Measurements from ENCODE around the gene GPR12.
"Not testable (repeated sequence)": the region's sequence is repeated elsewhere in the genome, so short reads cannot be mapped to it uniquely, and the experiment has no call there.

GPR12 gene

DNA sequence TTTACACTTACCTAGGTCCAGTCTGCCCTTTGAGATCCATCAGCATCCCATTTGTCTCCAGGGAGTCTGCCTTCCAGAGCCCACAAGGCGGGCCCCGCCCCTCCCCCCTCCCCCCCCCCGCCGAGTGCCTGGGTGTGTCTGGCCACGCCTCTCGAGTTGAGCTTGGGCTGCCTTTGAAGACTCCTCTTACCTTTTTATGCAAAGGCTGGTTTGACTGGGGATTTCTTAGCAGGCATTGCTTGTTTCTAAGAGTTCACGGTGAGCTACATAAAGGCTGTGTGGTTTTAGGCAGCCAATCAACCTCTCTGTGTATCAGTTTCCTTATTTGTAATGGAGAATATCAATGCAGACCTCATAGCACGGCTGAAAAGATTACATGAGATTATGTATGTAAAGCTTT lies 11.3 kb downstream of the GPR12 start:
- DNase-seq (ENCODE audit: low read depth in 2 of 3, low spot score in 2 of 3), result no peak

DNA sequence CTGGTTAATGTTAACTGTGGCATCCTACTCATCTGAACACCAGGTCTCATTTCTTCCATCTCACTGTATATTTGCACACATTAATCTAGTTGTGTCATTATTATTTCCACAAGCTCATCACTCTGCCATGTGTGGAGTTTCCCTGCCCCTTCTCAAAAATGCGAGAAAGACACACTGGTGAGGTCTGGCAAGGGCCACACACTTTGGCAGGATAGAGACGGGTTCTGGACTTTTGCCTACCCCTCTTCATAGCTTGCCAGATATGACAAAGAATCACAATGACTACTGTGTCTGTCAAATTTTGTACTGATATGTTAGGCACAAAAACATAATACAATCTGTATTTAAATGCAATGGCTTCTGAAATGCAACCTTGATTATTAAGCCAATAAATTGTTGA lies 12.9 kb downstream of the GPR12 start:
- DNase-seq (ENCODE audit: low read depth in 2 of 3, low spot score in 2 of 3), result no peak

DNA sequence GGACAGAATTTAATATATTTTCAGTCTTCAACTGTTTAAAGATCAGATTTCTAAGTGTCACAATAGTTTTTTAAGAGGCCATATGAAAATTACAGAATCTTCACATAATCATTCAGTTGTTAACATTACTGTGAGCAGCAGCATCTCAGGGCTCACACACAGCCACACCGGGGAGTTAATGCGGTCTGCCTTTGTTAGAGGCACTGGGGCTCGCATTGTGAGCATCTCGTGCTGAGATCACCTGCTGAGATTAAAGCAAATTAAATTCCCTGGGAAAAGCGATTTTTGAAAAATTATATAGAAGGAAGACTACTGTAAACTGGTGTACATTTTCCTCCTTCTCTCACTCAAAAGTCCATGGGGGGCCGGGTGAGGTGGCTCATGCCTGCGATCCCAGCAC lies 16.6 kb downstream of the GPR12 start:
- DNase-seq (ENCODE audit: low read depth in 2 of 3, low spot score in 2 of 3), result no peak

DNA sequence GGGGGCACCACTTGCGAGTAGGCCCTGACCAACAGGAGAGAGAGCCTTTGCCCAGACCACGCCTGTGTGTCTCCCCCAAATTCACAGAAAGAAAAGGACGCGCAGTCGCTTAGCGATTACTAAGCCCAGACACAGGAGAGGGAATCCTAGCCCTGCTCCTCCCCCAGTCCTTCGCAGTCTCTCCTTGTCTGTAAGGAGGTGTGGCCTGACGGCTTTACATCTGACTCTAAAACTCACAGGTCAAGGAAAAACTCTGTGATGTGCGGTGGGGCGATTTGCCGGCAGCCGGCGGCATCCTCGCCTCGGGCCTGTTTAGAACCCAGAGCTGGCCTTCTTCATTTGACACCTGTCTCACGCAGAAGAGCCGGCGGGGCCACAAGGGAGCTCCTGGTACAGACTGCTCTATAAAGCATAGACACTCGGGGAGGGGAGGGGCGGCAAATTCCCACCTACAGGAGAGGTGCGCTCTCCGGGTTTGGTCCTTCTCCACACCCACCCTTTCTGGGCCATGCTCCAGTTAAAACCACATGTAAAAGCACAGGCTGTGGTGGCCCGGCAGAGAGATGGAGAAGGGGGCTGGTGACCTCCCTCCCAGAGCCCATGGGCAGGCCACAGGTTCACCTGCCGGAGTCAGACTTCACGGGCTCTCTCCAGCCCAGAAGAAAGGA lies 17.8 kb downstream of the GPR12 start:
- no peak for DNase-seq (ENCODE audit: low read depth in 2 of 3, low spot score in 2 of 3)

DNA sequence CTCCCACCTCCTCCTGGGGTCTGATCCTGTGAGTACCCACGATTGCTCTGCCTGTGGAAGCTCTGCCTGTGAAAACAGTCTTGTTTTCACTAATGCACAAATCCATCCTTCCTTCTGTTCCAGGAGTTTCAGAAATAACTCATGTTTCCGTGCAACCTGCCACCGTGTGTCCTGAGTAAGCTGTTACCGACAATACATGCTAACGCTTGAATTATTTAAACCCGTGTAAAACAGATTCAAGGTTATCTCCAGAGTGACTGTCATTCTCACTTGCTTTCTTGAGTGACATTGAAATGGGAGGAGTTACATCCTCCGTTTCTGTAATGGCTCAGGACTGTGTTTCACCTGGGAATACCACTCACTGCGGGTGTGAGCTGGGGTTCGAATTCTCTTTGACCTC lies 24.9 kb downstream of the GPR12 start:
- no peak for DNase-seq (ENCODE audit: low read depth in 2 of 3, low spot score in 2 of 3)

DNA sequence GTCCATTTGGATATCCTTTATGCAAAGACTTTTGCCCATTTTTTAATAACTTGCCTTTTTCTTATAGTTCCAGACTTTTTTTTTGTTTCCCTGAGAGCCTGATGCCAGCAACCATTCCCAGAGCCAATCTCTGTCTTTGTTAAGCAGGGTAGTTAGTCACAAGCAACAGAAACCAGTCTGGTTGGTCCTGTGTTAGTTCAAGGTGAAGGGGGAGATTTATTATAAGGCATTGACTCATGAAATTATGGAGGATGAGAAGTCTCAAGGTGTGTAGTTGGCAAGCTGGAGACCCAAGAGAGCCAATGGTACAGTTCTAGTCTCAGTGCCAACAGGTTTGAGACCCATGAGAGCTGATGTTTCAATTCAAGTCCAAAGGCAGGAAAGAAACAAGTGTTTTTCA lies 33.0 kb downstream of the GPR12 start:
- DNase-seq (ENCODE audit: low read depth in 2 of 3, low spot score in 2 of 3), result no peak

DNA sequence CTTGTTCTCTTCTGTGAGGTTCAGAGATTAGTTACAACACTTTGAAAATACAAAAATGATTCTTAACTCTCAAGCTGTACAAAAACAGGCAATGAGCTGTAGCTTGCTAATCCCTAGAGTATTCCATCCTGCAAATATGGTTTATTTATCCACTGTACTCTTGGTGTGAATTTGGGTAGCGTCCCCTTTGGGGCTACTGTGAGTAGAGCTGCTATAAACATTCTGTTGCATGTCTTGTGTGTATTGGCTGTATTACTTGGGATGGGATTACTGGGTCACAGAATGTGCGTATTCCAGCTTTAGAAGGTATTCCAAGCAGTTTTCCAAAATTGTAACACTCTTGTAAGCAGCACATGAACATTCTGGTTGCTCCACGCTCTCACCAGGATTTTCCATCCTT lies 33.5 kb downstream of the GPR12 start:
- DNase-seq (ENCODE audit: low read depth in 2 of 3, low spot score in 2 of 3), result no peak

DNA sequence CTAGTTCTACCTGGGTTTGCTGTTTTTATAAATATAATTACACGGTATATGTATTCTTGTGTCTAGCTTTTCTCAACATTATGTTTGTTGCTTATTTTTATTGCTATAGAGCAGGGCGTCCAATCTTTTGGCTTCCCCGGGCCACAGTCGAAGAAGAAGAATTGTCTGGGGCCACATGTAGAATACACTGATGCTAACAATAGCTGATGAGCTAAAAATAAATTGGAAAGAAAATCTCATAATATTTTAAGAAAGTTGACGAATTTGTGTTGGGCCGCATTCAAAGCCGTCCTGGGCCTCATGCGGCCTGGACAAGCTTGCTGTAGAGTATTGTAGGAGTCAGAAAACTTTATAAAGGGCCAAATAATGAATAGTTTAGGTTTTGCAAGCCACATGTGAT lies 33.9 kb downstream of the GPR12 start:
- no peak for DNase-seq (ENCODE audit: low read depth in 2 of 3, low spot score in 2 of 3)

DNA sequence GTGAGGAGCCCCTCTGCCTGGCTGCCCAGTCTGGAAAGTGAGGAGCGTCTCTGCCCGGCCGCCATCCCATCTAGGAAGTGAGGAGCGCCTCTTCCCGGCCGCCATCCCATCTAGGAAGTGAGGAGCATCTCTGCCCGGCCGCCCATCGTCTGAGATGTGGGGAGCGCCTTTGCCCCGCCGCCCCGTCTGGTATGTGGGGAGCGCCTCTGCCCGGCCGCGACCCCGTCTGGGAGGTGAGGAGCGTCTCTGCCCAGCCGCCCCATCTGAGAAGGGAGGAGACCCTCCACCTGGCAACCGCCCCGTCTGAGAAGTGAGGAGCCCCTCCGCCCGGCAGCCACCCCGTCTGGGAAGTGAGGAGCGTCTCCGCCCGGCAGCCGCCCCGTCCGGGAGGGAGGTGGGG lies 37.0 kb downstream of the GPR12 start:
- DNase-seq (ENCODE audit: low read depth in 2 of 3, low spot score in 2 of 3), result not testable (repeated sequence)

DNA sequence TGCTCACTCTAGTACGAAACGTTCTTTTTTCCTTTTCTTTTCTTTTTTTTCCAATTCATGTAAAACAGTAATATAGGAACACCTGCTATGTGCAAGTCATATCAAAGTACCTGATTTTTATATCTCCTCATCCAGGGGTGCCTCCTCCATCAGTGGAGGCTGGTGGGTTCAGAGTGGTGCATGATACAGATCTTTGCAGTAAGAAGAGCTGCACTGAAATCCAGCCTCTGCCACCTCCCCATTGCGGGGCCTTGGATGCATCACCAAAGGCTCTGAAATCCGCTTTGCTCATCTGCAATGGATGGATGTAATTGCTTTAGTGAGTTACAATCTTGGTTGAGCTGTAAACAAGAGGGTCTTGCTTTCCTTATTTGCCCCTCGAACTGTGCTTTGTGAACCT lies 38.3 kb downstream of the GPR12 start:
- no peak for DNase-seq (ENCODE audit: low read depth in 2 of 3, low spot score in 2 of 3)

DNA sequence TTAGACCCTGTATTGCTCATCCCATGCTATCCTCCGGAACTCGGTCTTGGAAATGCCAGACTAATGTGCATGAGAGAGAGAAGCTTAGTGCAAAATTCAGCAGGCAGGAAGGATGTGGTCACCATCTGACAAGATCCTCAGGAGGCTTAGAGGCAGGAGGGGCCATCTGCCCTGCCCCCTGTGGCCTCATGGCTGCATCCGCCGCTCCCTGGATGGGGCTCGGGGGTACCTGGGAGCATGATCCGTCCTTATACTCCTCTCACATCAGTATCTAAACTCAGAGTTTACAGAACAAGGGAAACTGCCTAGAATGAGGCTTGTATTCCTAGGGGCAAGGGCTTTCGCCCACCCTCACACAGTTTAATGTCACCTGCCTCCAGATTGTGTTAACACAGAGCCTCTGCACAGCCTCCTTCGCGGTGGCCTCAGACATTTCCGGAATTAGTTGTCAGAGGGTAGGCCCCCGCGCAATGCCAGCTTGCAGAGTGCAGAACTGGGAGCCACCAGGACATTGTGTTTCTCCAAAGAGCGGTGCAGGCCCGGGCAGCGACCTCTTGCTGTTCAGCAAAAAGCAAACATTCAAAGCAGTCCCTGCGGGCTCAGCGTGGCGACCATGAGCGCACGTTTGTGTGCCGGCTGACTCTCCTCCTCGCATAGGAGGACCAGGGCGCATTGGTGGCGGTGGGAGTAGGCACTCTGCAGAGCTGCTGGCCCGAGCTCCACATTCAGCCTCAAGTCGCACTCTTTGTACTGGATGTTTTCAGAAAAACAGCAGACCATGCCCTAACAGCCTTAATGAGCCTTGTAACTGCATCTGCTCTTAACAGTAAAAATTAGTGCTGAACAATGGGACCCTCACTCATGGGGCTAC lies 39.1 kb downstream of the GPR12 start:
- peak; percentile 14 to 17 (median 14) for DNase-seq (ENCODE audit: low read depth in 2 of 3, low spot score in 2 of 3)

DNA sequence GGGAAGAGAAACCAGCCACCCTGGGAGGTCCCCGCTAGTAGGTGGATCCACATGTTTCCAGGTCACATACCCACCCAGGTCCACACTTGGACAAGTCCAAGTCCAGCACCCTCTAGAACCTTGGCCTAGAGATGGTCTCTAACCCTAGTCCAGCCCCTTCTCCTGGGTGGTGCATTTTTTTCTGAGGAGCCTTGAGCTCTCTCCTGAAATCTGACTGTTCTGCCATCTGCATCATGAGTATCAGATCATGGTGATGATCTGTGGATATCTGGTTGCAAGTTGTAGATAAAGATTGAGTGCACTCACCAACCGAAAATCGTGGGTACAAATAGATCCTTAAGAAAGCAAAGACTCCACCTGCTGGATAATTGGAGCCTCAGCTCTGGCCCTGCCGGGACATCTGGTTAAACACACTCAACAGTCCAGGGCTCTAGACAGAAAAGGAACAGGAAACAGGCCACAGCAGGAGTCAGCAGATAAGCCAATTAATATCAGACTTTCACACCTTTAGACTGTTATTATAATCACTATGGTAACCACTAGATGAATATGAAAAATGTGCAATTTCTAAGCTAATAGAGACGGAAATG lies 41.1 kb downstream of the GPR12 start:
- DNase-seq (ENCODE audit: low read depth in 2 of 3, low spot score in 2 of 3), result no peak

DNA sequence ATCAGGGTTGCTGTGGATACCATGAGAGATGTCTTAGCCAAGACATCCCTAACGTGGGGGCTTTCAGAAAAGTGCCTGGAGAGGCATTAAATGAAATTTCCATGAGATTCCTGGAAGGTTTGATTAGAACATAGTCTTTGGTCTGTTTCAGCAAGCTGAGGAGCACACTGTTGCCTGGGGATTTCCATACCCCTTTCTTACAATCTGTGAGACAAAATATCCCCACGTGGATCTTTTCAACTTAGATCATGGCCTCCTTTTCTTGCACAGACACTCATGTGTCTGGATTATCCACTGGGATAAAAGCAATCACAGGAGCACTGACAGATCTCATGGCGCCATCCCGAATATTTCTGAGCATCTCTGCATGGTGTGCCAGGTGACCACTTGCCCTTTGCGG lies 41.7 kb downstream of the GPR12 start:
- DNase-seq (ENCODE audit: low read depth in 2 of 3, low spot score in 2 of 3), result no peak

DNA sequence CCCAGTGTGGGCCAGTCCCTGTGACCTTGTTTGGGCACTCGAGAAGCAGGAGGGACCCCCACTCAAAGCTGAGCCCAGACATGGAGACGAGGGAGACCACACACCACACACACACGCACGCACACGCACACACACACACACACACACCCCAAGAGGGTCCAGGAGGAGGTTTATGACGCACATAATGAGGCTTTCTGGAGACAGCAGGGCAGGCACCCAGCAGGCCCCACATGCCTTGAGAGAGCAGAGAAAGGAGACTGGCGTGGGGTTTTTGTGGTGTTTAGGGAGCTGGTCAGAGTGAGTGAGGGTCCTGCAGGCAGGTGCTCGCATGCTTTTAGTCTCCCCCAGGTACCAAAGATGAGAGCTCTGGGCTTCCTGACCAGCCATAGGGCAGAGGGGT lies 42.4 kb downstream of the GPR12 start:
- DNase-seq (ENCODE audit: low read depth in 2 of 3, low spot score in 2 of 3), result no peak

DNA sequence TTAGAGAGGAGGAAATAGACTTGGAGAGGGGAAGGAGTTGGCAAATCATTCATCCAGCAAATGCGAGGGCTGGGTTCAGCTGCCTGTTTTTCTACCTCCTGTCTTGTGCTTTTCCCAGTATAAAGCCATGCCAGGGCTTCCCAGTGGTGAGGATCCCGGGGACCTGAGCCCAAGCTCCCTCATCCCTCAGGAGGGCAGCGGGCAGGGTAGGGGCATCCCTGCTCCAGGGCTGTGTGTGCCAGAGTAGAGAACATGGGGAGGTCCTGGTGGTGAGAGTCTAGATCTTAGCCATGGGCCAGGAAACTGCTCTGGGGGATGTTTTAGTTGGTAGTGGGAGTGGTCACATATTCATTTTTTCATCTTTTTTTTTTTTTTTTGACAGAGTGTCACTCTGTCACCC lies 43.6 kb downstream of the GPR12 start:
- DNase-seq (ENCODE audit: low read depth in 2 of 3, low spot score in 2 of 3), result no peak

DNA sequence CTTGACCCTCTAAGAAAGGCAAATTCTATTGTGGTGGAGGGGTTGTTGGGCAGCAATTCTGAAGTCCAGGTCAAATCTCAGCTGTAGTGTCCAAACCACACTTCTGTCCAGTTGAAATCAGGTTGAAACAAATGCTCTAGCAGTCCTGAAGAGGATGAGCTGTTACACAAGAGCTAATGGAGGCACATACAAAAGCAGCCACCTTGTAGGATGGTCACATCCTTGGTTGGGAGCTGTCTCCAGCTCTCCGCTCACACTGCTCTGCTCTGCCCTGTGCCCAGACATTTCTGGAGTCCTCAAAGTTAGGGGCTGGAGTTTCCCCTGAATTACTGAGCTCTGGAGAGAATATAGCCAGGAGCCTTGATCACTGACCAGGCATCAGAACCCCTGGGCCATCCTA lies 47.2 kb downstream of the GPR12 start:
- DNase-seq (ENCODE audit: low read depth in 2 of 3, low spot score in 2 of 3), result no peak

DNA sequence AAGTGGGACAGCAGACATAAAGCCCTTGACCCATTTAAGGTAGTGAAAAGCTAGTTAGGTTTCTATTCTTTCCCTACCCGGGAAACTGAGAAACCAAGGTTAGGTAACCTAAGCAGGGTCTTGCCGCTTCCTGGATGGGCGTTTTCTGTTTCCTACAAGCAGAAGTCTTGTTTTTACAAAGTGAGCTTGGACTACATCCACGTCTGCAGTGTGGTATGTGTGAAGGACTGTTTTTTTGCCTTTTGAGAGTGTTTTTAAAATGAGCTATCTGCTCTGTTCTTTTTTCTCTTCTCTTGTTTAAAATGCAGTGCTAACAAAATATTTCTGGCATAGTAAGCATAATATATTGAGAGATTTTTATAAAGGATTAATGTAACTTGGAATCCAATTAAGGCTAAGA lies 49.4 kb downstream of the GPR12 start:
- no peak for DNase-seq (ENCODE audit: low read depth in 2 of 3, low spot score in 2 of 3)

DNA sequence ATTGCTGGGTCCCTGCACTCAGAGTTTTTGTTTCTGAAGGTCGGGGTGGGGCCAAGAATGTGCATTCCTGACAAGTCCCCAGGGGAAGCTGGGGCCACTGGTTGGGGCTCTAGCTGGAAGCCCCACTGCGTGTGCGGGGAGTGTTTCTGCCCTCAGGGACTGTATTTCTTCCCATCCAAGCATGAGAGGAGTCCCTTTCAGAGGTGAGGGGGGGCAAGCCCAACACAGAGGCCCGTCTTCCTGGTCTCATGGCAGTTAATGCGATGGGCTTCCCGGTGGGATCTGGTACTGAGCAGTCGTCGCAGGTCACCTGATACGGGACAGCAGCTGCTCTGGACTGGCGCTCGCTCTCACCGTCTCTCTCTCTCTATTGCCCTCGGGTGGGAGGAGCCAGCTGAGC lies 50.4 kb downstream of the GPR12 start:
- no peak for DNase-seq (ENCODE audit: low read depth in 2 of 3, low spot score in 2 of 3)

DNA sequence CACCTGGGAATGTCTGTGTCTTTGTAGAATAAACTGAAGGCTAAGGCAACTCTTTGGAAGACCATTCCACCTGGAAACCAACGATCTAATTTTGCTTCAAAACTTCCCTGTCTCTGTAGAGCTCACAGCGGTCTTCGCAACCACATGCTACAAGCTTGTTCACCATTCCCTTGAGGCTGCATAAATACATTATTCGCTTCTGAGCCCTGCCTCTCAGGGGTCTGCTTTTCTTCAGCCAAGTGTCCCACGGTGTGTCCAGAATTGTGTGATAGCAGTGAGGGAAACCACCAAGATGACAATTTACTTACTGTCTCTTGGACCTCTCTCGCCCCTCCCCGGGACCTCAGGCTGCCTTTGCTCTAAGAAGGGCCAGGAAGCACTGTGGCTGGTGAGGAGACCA lies 51.1 kb downstream of the GPR12 start:
- DNase-seq (ENCODE audit: low read depth in 2 of 3, low spot score in 2 of 3), result no peak

DNA sequence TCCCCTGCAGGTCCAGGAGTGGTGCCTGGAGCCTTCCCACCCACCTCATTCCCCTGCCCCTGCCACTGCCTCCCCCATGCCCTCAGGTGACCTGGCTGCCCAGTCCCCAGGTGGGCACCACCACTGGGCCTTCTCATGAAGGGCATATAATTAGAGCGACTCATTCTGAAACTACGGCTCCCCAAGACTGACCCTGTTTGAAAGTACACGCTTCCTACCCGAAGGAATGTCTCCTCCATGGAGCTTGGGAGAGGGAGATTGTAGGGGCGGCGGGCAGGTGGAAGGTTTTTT lies 52.6 kb downstream of the GPR12 start:
- DNase-seq (ENCODE audit: low read depth in 2 of 3, low spot score in 2 of 3), result no peak

DNA sequence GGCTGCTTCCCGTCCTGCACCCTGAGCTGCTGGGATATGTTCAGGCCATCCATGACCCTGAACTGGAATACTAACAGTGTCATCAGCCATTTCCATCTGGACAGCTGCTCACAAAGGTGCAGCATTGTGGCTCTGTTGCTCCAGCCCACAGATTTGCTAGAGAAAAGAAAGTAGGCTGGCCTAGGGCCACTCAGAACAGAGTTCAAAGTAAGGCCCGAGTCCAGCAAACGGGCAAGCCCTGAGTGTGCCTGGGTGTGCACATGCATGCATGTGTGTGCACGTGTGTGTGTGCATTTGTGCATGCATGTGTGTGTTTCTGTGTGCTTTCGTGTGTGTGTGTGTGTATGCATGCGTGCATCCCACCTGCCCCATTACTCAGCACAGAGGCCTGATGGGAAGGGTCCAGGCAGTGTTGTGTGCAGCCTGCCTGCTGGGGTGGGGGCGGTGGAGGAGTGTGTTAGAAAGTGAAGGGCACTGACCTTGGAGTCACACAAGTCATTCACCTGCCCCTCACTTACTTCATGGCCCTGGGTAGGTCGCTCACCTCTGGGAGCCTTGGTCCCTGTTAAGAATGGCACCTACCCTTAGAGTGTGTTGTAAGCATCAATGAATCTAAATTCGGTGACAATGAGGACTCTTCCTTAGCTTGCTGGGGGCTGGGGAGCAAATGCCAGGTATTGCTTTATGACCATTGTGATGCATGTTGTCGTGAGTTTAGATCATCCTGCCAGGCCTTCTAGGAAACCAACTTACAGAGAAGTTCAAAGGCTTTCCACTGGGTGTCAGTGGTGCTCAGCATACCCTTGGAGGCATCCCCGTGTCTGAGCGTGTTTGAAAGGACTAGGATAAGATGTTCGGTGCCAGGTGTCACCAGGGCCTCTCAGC lies 53.2 kb downstream of the GPR12 start:
- peak in 1 of 3 experiments; percentile 8 for DNase-seq (ENCODE audit: low read depth in 2 of 3, low spot score in 2 of 3)

DNA sequence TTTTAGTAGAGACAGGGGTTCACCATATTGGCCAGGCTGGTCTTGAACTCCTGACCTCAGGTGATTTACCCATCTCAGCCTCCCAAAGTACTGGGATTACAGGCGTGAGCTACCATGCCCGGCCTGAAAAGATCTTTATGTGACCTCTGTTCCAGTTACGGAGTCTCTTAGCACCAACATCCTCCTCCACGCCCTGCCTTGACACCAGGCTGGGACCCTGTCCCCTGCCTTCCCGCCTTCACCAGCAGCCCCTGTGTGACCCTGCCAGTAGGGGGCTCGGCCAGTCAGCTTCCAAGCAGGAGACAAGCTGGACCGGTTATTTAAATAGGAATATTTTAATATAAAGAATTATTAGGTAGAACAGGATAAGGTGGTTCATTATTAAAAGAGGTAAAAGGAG lies 54.2 kb downstream of the GPR12 start:
- DNase-seq (ENCODE audit: low read depth in 2 of 3, low spot score in 2 of 3), result no peak

Measured in activated CD8-positive, alpha-beta memory T cell treated with anti-CD3 and anti-CD28 coated beads for 48 hours (primary cell).